ENCODE measurements around the gene BSND.
"Not testable (repeated sequence)": the region's sequence is repeated elsewhere in the genome, so short reads cannot be mapped to it uniquely, and the experiment has no call there.

BSND gene
- long read RNA-seq, donor 1, full-length matches to known transcripts, result 2 of 2 reads
- long read RNA-seq, donor 1, partial matches to known transcripts, result 0 of 2 reads
- long read RNA-seq, donor 1, other reads (novel, unspliced or antisense), result 0 of 2 reads
- long read RNA-seq, donor 2, full-length matches to known transcripts, result 1 of 1 reads
- long read RNA-seq, donor 2, partial matches to known transcripts, result 0 of 1 reads
- long read RNA-seq, donor 2, other reads (novel, unspliced or antisense), result 0 of 1 reads
- long read RNA-seq, donor 3, full-length matches to known transcripts, result 2 of 2 reads
- long read RNA-seq, donor 3, partial matches to known transcripts, result 0 of 2 reads
- long read RNA-seq, donor 3, other reads (novel, unspliced or antisense), result 0 of 2 reads
- long read RNA-seq, donor 4, full-length matches to known transcripts, result 4 of 4 reads
- long read RNA-seq, donor 4, partial matches to known transcripts, result 0 of 4 reads
- long read RNA-seq, donor 4, other reads (novel, unspliced or antisense), result 0 of 4 reads
- long read RNA-seq, donor 5, full-length matches to known transcripts, result 8 of 8 reads
- long read RNA-seq, donor 5, partial matches to known transcripts, result 0 of 8 reads
- long read RNA-seq, donor 5, other reads (novel, unspliced or antisense), result 0 of 8 reads
- long read RNA-seq, donor 6, full-length matches to known transcripts, result 4 of 4 reads
- long read RNA-seq, donor 6, partial matches to known transcripts, result 0 of 4 reads
- long read RNA-seq, donor 6, other reads (novel, unspliced or antisense), result 0 of 4 reads
- long read RNA-seq, donor 7, full-length matches to known transcripts, result 2 of 2 reads
- long read RNA-seq, donor 7, partial matches to known transcripts, result 0 of 2 reads
- long read RNA-seq, donor 7, other reads (novel, unspliced or antisense), result 0 of 2 reads
- long read RNA-seq, donor 8, full-length matches to known transcripts, result 5 of 5 reads
- long read RNA-seq, donor 8, partial matches to known transcripts, result 0 of 5 reads
- long read RNA-seq, donor 8, other reads (novel, unspliced or antisense), result 0 of 5 reads

- no peak for DNase-seq
Observed at GRCh38 chr1:54998677-54999076, at the start of gene BSND. BSND (plus strand) TSS chr1:54998933; CDS start chr1:54999187, 254 bp downstream.

- no peak for DNase-seq
Observed at GRCh38 chr1:54949053-54949452, 49.7 kb upstream of the BSND start.

- DNase-seq, result no peak
Observed at GRCh38 chr1:54950006-54950368, 48.7 kb upstream of the BSND start.

GRCh38 chr1:54950369-54951163, 48.2 kb upstream of the BSND start:
- peak; percentile 78 for DNase-seq

GRCh38 chr1:54951810-54952226, 46.9 kb upstream of the BSND start:
- DNase-seq, result no peak

- DNase-seq, result no peak
Observed at GRCh38 chr1:54952950-54953718, 45.6 kb upstream of the BSND start.

GRCh38 chr1:54953846-54954245, 44.9 kb upstream of the BSND start:
- DNase-seq, result no peak

GRCh38 chr1:54955359-54955758, 43.4 kb upstream of the BSND start:
- DNase-seq, result no peak

GRCh38 chr1:54956726-54957125, 42.0 kb upstream of the BSND start:
- no peak for DNase-seq

GRCh38 chr1:54959241-54959640, 39.5 kb upstream of the BSND start:
- DNase-seq, result no peak

GRCh38 chr1:54962612-54963395, 35.9 kb upstream of the BSND start:
- no peak for DNase-seq

- DNase-seq, result not testable (repeated sequence)
Observed at GRCh38 chr1:54963829-54964228, 34.9 kb upstream of the BSND start.

GRCh38 chr1:54965624-54966340, 33.0 kb upstream of the BSND start:
- DNase-seq, result no peak

GRCh38 chr1:54967372-54967771, 31.4 kb upstream of the BSND start:
- DNase-seq, result no peak

GRCh38 chr1:54968551-54968950, 30.2 kb upstream of the BSND start:
- DNase-seq, result no peak

GRCh38 chr1:54969879-54970278, 28.9 kb upstream of the BSND start:
- no peak for DNase-seq

GRCh38 chr1:54970901-54971300, 27.8 kb upstream of the BSND start:
- no peak for DNase-seq

- DNase-seq, result no peak
Observed at GRCh38 chr1:54971317-54971791, 27.4 kb upstream of the BSND start.

GRCh38 chr1:54972436-54972835, 26.3 kb upstream of the BSND start:
- DNase-seq, result no peak
